ENCODE data around the gene BCAS3.

GRCh38 chr17:61372436-61372835 is 694.8 kb downstream of the BCAS3 start:
- no peak for TF ChIP-seq CTCF (IDR thresholded peaks at IDR 0.05; ENCODE audit: insufficient read depth, low read depth, low read length)
- TF ChIP-seq EZH2 (IDR thresholded peaks at IDR 0.05; ENCODE audit: insufficient read depth, low read length) = no peak
